GM23338 (cell line): ENCODE measurements around the gene ALMS1. TPM values are rescaled to one million over a fixed set of nuclear protein-coding genes. Genes with fewer than 3 reads are reported as not detected.

ENCODE experiments used
- ATAC-seq: fragments of 200-7000 bp; cut with Tn5 transposase; 3 replicates; pipeline ENCODE4 v1.9.1; 2020
- DNase-seq: peaks from one replicate; pipeline ENCODE4 v3.0.0-alpha.2; 2015; ENCODE audit warnings: low spot score
- H2AFZ ChIP-seq: fragments of 200-600 bp; sonication (generic); 2 replicates; pipeline ENCODE4 v1.8.0; 2016; ENCODE audit warnings: antibody characterized with exemption, mild to moderate bottlenecking, moderate library complexity
- H3F3A ChIP-seq: fragments of 200-600 bp; sonication (generic); replicated peaks from 2 replicates; pipeline ENCODE4 v1.8.0; 2017; ENCODE audit warnings: antibody characterized with exemption, mixed run types, low read depth
- H3K27ac ChIP-seq: fragments of 200-600 bp; sonication (generic); 2 replicates; pipeline ENCODE4 v1.6.1; 2016; ENCODE audit warnings: low read depth
- H3K27me3 ChIP-seq: fragments of 200-600 bp; sonication (generic); 2 replicates; pipeline ENCODE4 v1.8.0; 2016; ENCODE audit warnings: mild to moderate bottlenecking, mixed run types, moderate library complexity; ENCODE audit not compliant: insufficient read depth
- H3K36me3 ChIP-seq: fragments of 200-600 bp; sonication (generic); 2 replicates; pipeline ENCODE4 v1.8.0; 2016; ENCODE audit warnings: mild to moderate bottlenecking; ENCODE audit not compliant: insufficient read depth
- H3K4me1 ChIP-seq: fragments of 200-600 bp; sonication (generic); 2 replicates; pipeline ENCODE4 v1.8.0; 2016; ENCODE audit warnings: mild to moderate bottlenecking, moderate library complexity; ENCODE audit not compliant: insufficient read depth
- H3K4me2 ChIP-seq: fragments of 200-600 bp; sonication (generic); 2 replicates; pipeline ENCODE4 v1.7.1; 2017; ENCODE audit warnings: mixed run types
- H3K4me3 ChIP-seq: fragments of 200-600 bp; sonication (generic); 2 replicates; pipeline ENCODE4 v1.6.1; 2016; ENCODE audit warnings: mixed run types
- H3K79me2 ChIP-seq: fragments of 200-600 bp; sonication (generic); replicated peaks from 2 replicates; pipeline ENCODE4 v1.8.0; 2017; ENCODE audit warnings: mild to moderate bottlenecking; ENCODE audit not compliant: insufficient read depth
- H3K9me2 ChIP-seq: fragments of 200-600 bp; sonication (generic); 2 replicates; pipeline ENCODE4 v1.8.0; 2017; ENCODE audit not compliant: insufficient read depth
- H4K20me1 ChIP-seq: fragments of 200-600 bp; sonication (generic); replicated peaks from 2 replicates; pipeline ENCODE4 v1.8.0; 2017; ENCODE audit warnings: mild to moderate bottlenecking; ENCODE audit not compliant: insufficient read depth
- H3K27ac Mint-ChIP-seq: 2 replicates; pipeline ENCODE4 v1.8.0; 2020; ENCODE audit warnings: inconsistent platforms, mild to moderate bottlenecking, moderate library complexity, mixed read lengths
- H3K27me3 Mint-ChIP-seq: 3 replicates; pipeline ENCODE4 v1.8.0; 2022; ENCODE audit warnings: low read depth, mild to moderate bottlenecking, moderate library complexity, mixed read lengths, inconsistent platforms; ENCODE audit not compliant: insufficient read depth, poor library complexity
- H3K36me3 Mint-ChIP-seq: 3 replicates; pipeline ENCODE4 v1.8.0; 2021; ENCODE audit warnings: low read depth, mild to moderate bottlenecking, inconsistent platforms, moderate library complexity, mixed read lengths
- H3K4me1 Mint-ChIP-seq: 3 replicates; pipeline ENCODE4 v1.8.0; 2020; ENCODE audit warnings: mild to moderate bottlenecking, inconsistent platforms, mixed read lengths
- H3K4me3 Mint-ChIP-seq: 3 replicates; pipeline ENCODE4 v1.8.0; 2021; ENCODE audit warnings: moderate library complexity, mild to moderate bottlenecking, inconsistent platforms, mixed read lengths
- H3K9me3 Mint-ChIP-seq: 3 replicates; pipeline ENCODE4 v1.8.0; 2020; ENCODE audit warnings: moderate library complexity, mild to moderate bottlenecking, inconsistent platforms, mixed read lengths
- CREB1 ChIP-seq: fragments of 250-450 bp; sonication (Bioruptor Pico); IDR thresholded peaks from 2 replicates; pipeline ENCODE4 v1.5.0; 2020; ENCODE audit warnings: low read depth, mild to moderate bottlenecking, moderate library complexity
- EZH2 ChIP-seq: fragments of 200-600 bp; sonication (generic); IDR thresholded peaks from one replicate; pipeline ENCODE4 v1.8.0; 2017; ENCODE audit warnings: antibody characterized with exemption, mild to moderate bottlenecking, low read depth; ENCODE audit not compliant: unreplicated experiment
- EZH2phosphoT487 ChIP-seq: fragments of 200-600 bp; sonication (generic); IDR thresholded peaks from one replicate; pipeline ENCODE4 v1.8.1; 2018; ENCODE audit warnings: antibody characterized with exemption; ENCODE audit not compliant: unreplicated experiment
- JUNB ChIP-seq: IDR thresholded peaks from one replicate; pipeline ENCODE4 v1.6.1; 2016; ENCODE audit warnings: antibody characterized with exemption; ENCODE audit not compliant: unreplicated experiment
- NANOG ChIP-seq: IDR thresholded peaks from 2 replicates; pipeline ENCODE4 v1.6.1; 2016; ENCODE audit warnings: antibody characterized with exemption, borderline replicate concordance
- POLR2AphosphoS5 ChIP-seq: IDR thresholded peaks from 2 replicates; pipeline ENCODE4 v1.6.1; 2016; ENCODE audit warnings: antibody characterized with exemption, low read depth
- STAT1 ChIP-seq: IDR thresholded peaks from one replicate; pipeline ENCODE4 v1.6.1; 2016; ENCODE audit warnings: antibody characterized with exemption; ENCODE audit not compliant: unreplicated experiment
- ZNF114 ChIP-seq: fragments of 250-450 bp; sonication (Bioruptor Pico); IDR thresholded peaks from 2 replicates; pipeline ENCODE4 v1.5.0; 2020; ENCODE audit warnings: mild to moderate bottlenecking, moderate library complexity
- ZNF331 ChIP-seq: fragments of 250-450 bp; sonication (Bioruptor Pico); IDR thresholded peaks from 2 replicates; pipeline ENCODE4 v1.5.0; 2020; ENCODE audit warnings: low read depth, mild to moderate bottlenecking, moderate library complexity
- polyA plus RNA-seq: library from polyadenylated mRNA; unstranded; fragments of >200 nt; fragmentation: Nextera tagmentation; extraction: Ambion mirVana; gene quantifications from 2 replicates; pipeline ENCODE4 v1.2.1, GENCODE V29; 2016
- total RNA-seq: library from RNA; depleted of rRNA; stranded (reverse); fragments of >200 nt; shearing (Covaris generic); gene quantifications from 2 replicates; pipeline ENCODE4 v1.2.3, GENCODE V29; 2014
- TF ChIP-seq, protein P1 (sequence below): fragments of 250-450 bp; sonication (Bioruptor Pico); IDR thresholded peaks from 2 replicates; pipeline ENCODE4 v1.5.0; 2020; ENCODE audit warnings: mild to moderate bottlenecking, moderate library complexity
- TF ChIP-seq, protein P2 (sequence below), 2 experiments: fragments of 200-600 bp in 1 of 2; sonication (generic) in 1 of 2; conservative IDR thresholded peaks; 2 replicates each; pipeline versions ENCODE4 v1.5.1 to v1.6.1; 2016 to 2017; ENCODE audit warnings: antibody characterized with exemption in 2 of 2, low read depth in 2 of 2, mild to moderate bottlenecking in 2 of 2, moderate library complexity in 1 of 2
- TF ChIP-seq, protein P3 (sequence below): IDR thresholded peaks from one replicate; pipeline ENCODE4 v1.6.1; 2018; ENCODE audit warnings: antibody characterized with exemption; ENCODE audit not compliant: unreplicated experiment
- TF ChIP-seq, protein P4 (sequence below): IDR thresholded peaks from 2 replicates; pipeline ENCODE4 v1.6.1; 2016; ENCODE audit warnings: antibody characterized with exemption

Gene ALMS1
- total and polyA plus RNA-seq, 2 experiments from 2014 or later, result 38.8 to 65.7 TPM

DNA sequence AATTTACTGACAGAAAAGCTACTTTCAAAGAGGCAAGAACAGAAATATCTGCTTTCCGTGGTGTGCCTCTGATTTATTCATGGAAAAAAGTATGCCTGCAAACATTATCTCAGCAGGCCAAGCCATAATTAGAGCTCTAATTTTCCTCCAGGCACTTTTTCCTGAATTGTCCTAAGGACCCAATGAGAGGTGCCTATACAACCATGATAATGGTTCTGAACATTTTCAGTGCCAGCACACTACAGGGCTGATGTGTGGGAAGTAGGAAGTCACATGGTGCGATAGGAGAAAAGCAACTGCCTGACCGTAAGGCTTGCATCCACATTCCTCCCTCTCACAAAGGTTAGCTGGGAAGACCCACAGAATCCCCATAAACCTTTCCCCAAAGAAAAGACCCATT, 46.4 kb upstream of the ALMS1 start:
- no peak overlapping the region for H3K4me3 Mint-ChIP-seq
- DNase-seq (peak; percentile 52), ATAC-seq (peak; percentile 74)
- no peaks in the 10 kb centered on the region for H3K4me1 ChIP-seq
- H4K20me1 ChIP-seq, result no peaks in the 10 kb centered on the region
- H3K4me1 Mint-ChIP-seq, result no peaks in the 10 kb centered on the region
- no peaks in the 10 kb centered on the region for H3F3A ChIP-seq
- H3K27ac ChIP-seq, result no peak overlapping the region
- H3K79me2 ChIP-seq, result no peaks in the 10 kb centered on the region
- no peak overlapping the region for H3K27ac Mint-ChIP-seq
- H3K4me2 ChIP-seq, result no peak overlapping the region
- no peak for TF ChIP-seq CREB1 (CRISPR knock-in tag)
- no peak for TF ChIP-seq STAT1
- no peak for TF ChIP-seq EZH2phosphoT487
- TF ChIP-seq ZNF331 (CRISPR knock-in tag), result no peak
- TF ChIP-seq, protein P1, sequence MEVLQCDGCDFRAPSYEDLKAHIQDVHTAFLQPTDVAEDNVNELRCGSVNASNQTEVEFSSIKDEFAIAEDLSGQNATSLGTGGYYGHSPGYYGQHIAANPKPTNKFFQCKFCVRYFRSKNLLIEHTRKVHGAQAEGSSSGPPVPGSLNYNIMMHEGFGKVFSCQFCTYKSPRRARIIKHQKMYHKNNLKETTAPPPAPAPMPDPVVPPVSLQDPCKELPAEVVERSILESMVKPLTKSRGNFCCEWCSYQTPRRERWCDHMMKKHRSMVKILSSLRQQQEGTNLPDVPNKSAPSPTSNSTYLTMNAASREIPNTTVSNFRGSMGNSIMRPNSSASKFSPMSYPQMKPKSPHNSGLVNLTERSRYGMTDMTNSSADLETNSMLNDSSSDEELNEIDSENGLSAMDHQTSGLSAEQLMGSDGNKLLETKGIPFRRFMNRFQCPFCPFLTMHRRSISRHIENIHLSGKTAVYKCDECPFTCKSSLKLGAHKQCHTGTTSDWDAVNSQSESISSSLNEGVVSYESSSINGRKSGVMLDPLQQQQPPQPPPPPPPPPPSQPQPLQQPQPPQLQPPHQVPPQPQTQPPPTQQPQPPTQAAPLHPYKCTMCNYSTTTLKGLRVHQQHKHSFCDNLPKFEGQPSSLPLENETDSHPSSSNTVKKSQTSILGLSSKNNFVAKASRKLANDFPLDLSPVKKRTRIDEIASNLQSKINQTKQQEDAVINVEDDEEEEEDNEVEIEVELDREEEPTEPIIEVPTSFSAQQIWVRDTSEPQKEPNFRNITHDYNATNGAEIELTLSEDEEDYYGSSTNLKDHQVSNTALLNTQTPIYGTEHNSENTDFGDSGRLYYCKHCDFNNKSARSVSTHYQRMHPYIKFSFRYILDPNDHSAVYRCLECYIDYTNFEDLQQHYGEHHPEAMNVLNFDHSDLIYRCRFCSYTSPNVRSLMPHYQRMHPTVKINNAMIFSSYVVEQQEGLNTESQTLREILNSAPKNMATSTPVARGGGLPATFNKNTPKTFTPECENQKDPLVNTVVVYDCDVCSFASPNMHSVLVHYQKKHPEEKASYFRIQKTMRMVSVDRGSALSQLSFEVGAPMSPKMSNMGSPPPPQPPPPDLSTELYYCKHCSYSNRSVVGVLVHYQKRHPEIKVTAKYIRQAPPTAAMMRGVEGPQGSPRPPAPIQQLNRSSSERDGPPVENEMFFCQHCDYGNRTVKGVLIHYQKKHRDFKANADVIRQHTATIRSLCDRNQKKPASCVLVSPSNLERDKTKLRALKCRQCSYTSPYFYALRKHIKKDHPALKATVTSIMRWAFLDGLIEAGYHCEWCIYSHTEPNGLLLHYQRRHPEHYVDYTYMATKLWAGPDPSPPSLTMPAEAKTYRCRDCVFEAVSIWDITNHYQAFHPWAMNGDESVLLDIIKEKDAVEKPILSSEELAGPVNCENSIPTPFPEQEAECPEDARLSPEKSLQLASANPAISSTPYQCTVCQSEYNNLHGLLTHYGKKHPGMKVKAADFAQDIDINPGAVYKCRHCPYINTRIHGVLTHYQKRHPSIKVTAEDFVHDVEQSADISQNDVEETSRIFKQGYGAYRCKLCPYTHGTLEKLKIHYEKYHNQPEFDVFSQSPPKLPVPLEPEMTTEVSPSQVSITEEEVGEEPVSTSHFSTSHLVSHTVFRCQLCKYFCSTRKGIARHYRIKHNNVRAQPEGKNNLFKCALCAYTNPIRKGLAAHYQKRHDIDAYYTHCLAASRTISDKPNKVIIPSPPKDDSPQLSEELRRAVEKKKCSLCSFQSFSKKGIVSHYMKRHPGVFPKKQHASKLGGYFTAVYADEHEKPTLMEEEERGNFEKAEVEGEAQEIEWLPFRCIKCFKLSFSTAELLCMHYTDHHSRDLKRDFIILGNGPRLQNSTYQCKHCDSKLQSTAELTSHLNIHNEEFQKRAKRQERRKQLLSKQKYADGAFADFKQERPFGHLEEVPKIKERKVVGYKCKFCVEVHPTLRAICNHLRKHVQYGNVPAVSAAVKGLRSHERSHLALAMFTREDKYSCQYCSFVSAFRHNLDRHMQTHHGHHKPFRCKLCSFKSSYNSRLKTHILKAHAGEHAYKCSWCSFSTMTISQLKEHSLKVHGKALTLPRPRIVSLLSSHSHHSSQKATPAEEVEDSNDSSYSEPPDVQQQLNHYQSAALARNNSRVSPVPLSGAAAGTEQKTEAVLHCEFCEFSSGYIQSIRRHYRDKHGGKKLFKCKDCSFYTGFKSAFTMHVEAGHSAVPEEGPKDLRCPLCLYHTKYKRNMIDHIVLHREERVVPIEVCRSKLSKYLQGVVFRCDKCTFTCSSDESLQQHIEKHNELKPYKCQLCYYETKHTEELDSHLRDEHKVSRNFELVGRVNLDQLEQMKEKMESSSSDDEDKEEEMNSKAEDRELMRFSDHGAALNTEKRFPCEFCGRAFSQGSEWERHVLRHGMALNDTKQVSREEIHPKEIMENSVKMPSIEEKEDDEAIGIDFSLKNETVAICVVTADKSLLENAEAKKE (CRISPR knock-in tag), result no peak
- no peak for TF ChIP-seq POLR2AphosphoS5
- TF ChIP-seq, protein P2, sequence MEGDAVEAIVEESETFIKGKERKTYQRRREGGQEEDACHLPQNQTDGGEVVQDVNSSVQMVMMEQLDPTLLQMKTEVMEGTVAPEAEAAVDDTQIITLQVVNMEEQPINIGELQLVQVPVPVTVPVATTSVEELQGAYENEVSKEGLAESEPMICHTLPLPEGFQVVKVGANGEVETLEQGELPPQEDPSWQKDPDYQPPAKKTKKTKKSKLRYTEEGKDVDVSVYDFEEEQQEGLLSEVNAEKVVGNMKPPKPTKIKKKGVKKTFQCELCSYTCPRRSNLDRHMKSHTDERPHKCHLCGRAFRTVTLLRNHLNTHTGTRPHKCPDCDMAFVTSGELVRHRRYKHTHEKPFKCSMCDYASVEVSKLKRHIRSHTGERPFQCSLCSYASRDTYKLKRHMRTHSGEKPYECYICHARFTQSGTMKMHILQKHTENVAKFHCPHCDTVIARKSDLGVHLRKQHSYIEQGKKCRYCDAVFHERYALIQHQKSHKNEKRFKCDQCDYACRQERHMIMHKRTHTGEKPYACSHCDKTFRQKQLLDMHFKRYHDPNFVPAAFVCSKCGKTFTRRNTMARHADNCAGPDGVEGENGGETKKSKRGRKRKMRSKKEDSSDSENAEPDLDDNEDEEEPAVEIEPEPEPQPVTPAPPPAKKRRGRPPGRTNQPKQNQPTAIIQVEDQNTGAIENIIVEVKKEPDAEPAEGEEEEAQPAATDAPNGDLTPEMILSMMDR (conservative IDR thresholded peaks at IDR 0.05; ENCODE audit: low read depth in 2 of 2), result no peak
- TF ChIP-seq EZH2, result no peak
- no peak for TF ChIP-seq NANOG
- TF ChIP-seq, protein P3, sequence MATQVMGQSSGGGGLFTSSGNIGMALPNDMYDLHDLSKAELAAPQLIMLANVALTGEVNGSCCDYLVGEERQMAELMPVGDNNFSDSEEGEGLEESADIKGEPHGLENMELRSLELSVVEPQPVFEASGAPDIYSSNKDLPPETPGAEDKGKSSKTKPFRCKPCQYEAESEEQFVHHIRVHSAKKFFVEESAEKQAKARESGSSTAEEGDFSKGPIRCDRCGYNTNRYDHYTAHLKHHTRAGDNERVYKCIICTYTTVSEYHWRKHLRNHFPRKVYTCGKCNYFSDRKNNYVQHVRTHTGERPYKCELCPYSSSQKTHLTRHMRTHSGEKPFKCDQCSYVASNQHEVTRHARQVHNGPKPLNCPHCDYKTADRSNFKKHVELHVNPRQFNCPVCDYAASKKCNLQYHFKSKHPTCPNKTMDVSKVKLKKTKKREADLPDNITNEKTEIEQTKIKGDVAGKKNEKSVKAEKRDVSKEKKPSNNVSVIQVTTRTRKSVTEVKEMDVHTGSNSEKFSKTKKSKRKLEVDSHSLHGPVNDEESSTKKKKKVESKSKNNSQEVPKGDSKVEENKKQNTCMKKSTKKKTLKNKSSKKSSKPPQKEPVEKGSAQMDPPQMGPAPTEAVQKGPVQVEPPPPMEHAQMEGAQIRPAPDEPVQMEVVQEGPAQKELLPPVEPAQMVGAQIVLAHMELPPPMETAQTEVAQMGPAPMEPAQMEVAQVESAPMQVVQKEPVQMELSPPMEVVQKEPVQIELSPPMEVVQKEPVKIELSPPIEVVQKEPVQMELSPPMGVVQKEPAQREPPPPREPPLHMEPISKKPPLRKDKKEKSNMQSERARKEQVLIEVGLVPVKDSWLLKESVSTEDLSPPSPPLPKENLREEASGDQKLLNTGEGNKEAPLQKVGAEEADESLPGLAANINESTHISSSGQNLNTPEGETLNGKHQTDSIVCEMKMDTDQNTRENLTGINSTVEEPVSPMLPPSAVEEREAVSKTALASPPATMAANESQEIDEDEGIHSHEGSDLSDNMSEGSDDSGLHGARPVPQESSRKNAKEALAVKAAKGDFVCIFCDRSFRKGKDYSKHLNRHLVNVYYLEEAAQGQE, result no peak
- TF ChIP-seq ZNF114 (CRISPR knock-in tag), result no peak
- TF ChIP-seq JUNB, result no peak
- TF ChIP-seq, protein P4, sequence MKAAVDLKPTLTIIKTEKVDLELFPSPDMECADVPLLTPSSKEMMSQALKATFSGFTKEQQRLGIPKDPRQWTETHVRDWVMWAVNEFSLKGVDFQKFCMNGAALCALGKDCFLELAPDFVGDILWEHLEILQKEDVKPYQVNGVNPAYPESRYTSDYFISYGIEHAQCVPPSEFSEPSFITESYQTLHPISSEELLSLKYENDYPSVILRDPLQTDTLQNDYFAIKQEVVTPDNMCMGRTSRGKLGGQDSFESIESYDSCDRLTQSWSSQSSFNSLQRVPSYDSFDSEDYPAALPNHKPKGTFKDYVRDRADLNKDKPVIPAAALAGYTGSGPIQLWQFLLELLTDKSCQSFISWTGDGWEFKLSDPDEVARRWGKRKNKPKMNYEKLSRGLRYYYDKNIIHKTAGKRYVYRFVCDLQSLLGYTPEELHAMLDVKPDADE, result no peak
- no peaks in the 10 kb centered on the region for H3K9me2 ChIP-seq
- no peaks in the 10 kb centered on the region for H3K36me3 Mint-ChIP-seq
- no peak overlapping the region for H2AFZ ChIP-seq
- H3K9me3 Mint-ChIP-seq, result no peaks in the 10 kb centered on the region
- H3K36me3 ChIP-seq, result no peaks in the 10 kb centered on the region
- no peaks in the 10 kb centered on the region for H3K27me3 ChIP-seq
- no peak overlapping the region for H3K4me3 ChIP-seq
- H3K27me3 Mint-ChIP-seq, result no peaks in the 10 kb centered on the region
